GM12891 (cell line): ENCODE measurements around the gene CD109.
"Not testable (repeated sequence)": the region's sequence is repeated elsewhere in the genome, so short reads cannot be mapped to it uniquely, and the experiment has no call there.

Experiments used
- DNase-seq: peaks from one replicate; pipeline ENCODE4 v3.0.0; 2011; ENCODE audit warnings: low spot score; ENCODE audit not compliant: insufficient read length
- FAIRE-seq: peaks from 2 replicates; lab custom pipeline; 2011; peaks lifted over from hg19 to GRCh38; lab: Jason Lieb, UNC
- PAX5 ChIP-seq: IDR thresholded peaks from 2 replicates; pipeline ENCODE4 v1.6.1; 2011; ENCODE audit warnings: low read length, moderate library complexity, mild to moderate bottlenecking; ENCODE audit not compliant: insufficient read depth, severe bottlenecking
- POLR2A ChIP-seq: IDR thresholded peaks from 2 replicates; pipeline ENCODE4 v1.6.1; 2011; ENCODE audit warnings: low read depth, low read length, control low read depth
- POLR2AphosphoS5 ChIP-seq: IDR thresholded peaks from 2 replicates; pipeline ENCODE4 v1.6.1; 2011; ENCODE audit warnings: low read depth, low read length, control low read depth
- POU2F2 ChIP-seq: IDR thresholded peaks from 2 replicates; pipeline ENCODE4 v1.6.1; 2011; ENCODE audit warnings: low read depth, mild to moderate bottlenecking, control low read depth, low read length, moderate library complexity
- SPI1 ChIP-seq: IDR thresholded peaks from 2 replicates; pipeline ENCODE4 v1.6.1; 2011; ENCODE audit warnings: low read depth, low read length, control low read depth
- TAF1 ChIP-seq: IDR thresholded peaks from 2 replicates; pipeline ENCODE4 v1.6.1; 2011; ENCODE audit warnings: low read depth, low read length, control low read depth

The CD109 gene

DNA sequence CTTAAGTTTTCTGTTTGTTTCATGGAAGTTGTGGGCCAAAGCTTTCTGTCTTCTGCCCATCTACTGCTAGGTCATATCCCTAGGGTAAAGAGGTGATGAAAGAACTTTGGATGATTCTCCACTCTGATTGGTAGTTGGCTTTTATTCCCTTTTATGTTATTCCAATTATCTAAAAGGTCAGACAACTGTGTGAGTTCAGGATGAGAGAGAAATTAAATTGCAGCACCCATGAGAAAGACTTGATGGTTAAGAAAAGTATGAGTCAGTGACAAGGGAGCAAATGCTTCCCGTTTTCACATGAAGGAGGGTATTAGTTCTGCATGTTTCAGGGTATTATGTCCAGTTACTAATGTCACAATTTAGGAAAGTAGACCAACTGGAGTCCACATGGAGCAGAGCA is 136.3 kb downstream of the CD109 start:
- TF ChIP-seq TAF1 (no peak), SPI1 (no peak), POLR2AphosphoS5 (no peak), POU2F2 (no peak), PAX5 (no peak)
- no peak for FAIRE-seq
- no peak for DNase-seq

DNA sequence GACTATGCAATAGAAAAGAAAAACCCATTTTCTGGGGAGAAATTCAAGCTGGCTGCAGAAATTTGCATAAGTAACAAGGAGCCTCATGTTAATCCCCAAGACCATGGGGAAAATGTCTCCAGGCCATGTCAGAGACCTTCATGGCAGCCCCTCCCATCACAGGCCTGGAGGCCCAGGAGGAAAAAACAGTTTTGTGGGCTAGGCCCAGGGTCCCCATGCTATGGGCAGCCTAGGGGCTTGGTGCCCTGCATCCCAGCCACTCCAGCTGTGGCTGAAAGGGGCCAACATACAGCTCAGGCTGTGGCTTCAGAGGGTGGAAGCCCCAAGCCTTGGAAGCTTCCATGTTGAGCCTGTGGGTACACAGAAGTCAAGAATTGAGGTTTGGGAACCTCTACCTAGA is 148.7 kb downstream of the CD109 start:
- not testable (repeated sequence) for DNase-seq, FAIRE-seq

DNA sequence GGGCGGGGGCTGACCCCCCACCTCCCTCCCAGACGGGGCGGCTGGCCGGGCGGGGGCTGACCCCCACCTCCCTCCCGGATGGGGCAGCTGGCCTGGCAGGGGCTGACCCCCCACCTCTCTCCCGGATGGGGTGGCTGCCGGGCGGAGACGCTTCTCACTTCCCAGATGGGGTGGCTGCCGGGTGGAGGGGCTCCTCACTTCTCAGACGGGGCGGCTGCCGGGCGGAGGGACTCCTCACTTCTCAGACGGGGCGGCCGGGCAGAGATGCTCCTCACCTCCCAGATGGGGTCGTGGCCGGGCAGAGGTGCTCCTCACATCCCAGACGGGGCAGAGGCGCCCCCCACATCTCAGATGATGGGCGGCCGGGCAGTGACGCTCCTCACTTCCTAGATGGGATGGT is 155.0 kb downstream of the CD109 start:
- not testable (repeated sequence) for DNase-seq, FAIRE-seq

DNA sequence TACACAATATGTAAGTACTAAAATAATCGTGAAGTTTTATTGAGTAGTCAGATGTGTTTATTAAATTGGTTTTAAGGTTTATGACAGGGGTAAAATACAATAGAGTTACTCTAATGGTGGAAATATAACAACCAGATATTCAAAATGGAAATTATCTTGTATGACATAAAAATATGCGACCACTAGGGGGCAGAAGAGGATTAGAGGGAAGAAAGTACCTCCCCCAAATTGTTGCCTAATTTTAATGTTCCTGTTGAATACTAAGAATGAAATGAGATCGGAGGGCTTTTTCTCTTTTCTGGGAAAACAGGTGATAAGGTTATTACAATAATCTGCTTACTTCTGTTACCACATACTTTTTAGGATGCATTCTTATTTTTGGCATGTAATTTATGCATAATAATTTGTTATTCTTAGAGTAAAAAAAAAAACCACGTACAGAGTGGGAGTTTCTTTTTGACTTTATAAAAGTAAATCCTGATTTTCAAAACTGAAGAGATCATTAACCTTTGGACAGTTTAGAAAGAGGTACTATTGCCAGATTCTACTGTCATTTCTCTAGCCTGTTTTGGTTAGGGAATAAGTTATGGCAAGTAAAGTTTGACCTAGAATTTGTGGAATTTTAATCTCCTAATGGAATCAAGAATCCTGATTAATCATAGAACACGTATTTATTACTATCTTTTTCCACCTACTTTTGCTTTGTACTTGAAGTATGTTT is 159.2 kb downstream of the CD109 start:
- peak; percentile 7 for DNase-seq
- TF ChIP-seq TAF1 (no peak), POLR2A (no peak), SPI1 (no peak), PAX5 (no peak), POLR2AphosphoS5 (no peak), POU2F2 (no peak)
- no peak for FAIRE-seq

DNA sequence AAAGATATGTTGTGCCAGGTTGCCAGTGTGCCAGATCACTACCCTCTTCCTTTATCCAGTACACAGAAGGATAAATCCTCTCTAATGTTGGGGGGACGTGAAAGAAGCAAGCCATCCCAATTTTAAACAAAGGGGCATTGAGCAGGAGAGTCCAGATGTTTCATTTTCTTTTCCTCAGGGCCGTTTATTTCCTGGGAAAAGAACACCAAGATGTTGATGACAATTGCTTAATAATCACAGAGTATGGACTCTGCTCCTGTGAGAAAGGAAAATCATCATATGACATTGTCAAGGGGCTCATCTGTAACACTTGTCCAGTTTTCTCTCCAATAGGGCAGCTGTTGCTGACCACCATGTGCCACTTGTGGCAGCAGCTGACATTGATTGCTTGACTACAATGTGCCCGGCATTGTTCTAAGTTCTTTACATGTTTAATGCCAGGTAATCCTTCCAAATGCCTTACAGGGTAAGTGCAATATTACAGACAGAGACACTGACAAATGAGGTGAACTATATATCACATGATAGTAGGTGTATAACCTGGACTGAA is 161.4 kb downstream of the CD109 start:
- DNase-seq, result no peak
- TF ChIP-seq PAX5 (no peak), SPI1 (no peak), POU2F2 (no peak), TAF1 (no peak), POLR2AphosphoS5 (no peak), POLR2A (no peak)
- FAIRE-seq, result no peak

DNA sequence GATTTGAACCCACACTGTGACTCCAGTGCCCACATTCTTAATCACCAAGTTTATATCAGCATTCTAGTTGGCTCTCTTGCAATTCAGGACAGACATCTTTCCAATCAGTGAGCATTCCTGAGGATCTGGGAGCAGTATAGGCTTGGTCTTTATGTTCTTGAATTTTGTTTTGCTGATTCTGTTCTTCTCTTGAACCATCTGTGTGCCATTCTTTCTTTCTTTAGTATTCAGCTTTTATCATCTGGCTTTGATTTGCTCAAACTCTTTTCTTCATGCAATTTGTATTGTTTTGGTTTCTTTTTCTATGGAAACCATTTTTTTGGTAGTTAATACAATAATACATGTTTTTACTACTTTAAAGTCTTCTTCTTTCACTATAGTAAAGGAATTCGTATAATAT is 162.4 kb downstream of the CD109 start:
- TF ChIP-seq SPI1 (no peak), TAF1 (no peak), PAX5 (no peak), POLR2A (no peak), POU2F2 (no peak), POLR2AphosphoS5 (no peak)
- no peak for DNase-seq
- no peak for FAIRE-seq

DNA sequence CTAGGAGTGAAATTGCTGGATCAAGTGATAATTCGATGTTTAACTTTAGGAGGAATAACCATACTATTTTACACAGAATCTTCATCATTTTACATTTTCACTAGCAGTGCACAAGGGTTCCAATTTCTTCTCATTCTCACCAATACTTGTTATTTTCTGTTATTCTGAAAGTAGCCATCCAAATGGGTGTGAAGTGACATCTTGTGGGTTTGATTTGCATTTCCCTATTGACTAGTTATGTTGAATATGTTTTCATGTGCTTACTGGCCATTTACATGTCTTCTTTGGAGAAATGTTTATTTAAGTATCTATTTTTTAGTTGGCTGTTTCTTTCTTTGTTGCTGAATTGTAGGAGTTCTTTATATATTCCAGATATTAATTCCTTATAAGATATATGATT is 164.3 kb downstream of the CD109 start:
- TF ChIP-seq POLR2A (no peak), TAF1 (no peak), PAX5 (no peak), SPI1 (no peak), POU2F2 (no peak), POLR2AphosphoS5 (no peak)
- FAIRE-seq (peak; percentile 26), DNase-seq (no peak)

DNA sequence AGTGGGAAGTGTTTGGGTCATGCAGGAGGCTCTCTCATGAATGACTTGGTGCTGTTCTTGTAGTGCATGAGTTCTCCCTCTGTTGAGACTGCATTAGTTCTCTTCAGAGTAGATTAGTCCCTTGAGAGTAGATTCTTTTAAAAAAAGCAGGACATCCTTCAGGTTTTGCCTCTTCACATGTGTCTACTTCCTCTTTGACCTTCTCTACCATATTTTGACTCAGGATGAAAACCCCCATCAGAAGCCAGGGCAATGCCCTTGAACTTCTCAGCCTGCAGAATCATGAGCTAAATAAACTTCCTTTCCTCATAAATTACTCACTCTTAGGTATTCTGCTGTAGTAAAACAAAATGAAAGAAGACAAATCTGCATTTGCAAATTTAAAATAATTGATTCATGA is 170.3 kb downstream of the CD109 start:
- no peak for FAIRE-seq
- TF ChIP-seq POLR2A (no peak), POU2F2 (no peak), PAX5 (no peak), SPI1 (no peak), TAF1 (no peak), POLR2AphosphoS5 (no peak)
- no peak for DNase-seq

DNA sequence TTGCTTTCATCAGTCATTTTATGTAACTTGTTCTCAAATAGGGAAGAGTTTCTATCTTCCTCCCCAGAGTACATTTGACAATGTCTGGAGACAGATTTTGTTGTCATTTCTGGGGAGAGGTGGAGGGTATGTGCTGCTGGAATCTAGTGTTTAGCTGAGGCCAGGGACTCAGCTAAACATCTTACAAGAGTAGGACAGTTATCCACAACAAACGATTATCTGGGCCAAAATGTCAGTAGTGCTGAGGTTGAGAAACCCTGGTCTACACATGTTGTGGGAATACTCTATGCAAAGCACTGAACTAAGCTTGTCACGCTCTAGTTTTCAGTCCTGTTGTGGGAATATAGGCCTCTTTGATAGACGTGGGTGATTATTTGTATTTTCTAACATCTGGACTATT is 171.4 kb downstream of the CD109 start:
- TF ChIP-seq TAF1 (no peak), POLR2A (no peak), SPI1 (no peak), PAX5 (no peak), POLR2AphosphoS5 (no peak), POU2F2 (no peak)
- DNase-seq (no peak), FAIRE-seq (no peak)

DNA sequence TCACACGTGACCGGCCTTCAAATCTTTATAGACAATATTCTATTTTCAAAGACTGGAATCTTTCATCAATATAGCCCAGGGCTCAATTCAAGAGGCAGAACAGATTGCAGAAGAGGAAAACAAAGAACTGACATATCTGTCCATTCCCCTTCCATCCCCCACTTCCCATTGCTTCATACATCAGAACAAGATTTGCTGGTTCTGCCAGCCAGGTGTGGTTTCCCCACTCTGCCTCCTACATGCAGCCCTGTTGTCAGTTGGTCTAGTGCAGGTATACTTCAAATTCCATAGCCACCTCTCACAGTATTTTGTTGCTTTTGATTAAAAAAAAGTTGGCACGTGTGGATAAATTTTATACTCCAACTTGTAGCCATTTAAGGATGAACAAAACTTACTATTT is 174.9 kb downstream of the CD109 start:
- TF ChIP-seq PAX5 (no peak), SPI1 (no peak), POU2F2 (no peak), POLR2A (no peak), POLR2AphosphoS5 (no peak), TAF1 (no peak)
- FAIRE-seq (no peak), DNase-seq (no peak)

DNA sequence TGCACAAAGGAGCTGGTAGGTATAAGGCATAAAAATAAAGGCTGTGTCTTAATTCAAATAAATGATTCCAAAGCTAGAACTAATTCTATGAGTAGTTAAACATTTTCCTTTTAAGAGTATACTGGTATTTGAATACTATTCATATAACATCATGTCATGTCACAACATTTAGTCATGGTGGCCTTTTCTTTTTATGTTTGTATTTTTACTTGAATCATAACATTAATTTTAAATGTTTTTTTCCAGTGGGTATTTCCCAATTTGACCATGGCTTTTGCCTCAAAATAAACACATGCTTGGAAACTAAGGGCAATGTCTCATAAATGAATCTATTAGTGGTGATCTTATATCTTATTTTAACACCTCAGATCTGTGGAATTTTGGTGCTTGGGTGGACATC is 177.1 kb downstream of the CD109 start:
- DNase-seq, result no peak
- FAIRE-seq, result no peak
- no peak for TF ChIP-seq PAX5
- TF ChIP-seq SPI1, result no peak
- TF ChIP-seq TAF1, result no peak
- TF ChIP-seq POLR2A, result no peak
- TF ChIP-seq POLR2AphosphoS5, result no peak
- TF ChIP-seq POU2F2, result no peak
